Fibroblast of skin of right biceps (primary cell): ENCODE data around the gene IKZF3.

Experiments used
- DNase-seq: peaks from one replicate; pipeline ENCODE4 v3.0.0-alpha.2; 2013

The IKZF3 gene

GRCh38 chr17:39814497-39814896 is 49.6 kb downstream of the IKZF3 start:
- no peak for DNase-seq

GRCh38 chr17:39813631-39814030 is 50.5 kb downstream of the IKZF3 start:
- no peak for DNase-seq

GRCh38 chr17:39812466-39812865 is 51.6 kb downstream of the IKZF3 start:
- DNase-seq, result no peak

- DNase-seq, result no peak
Observed at GRCh38 chr17:39810939-39811728, 53.0 kb downstream of the IKZF3 start.

GRCh38 chr17:39809221-39809620 is 54.9 kb downstream of the IKZF3 start:
- DNase-seq, result no peak

- DNase-seq, result no peak
Observed at GRCh38 chr17:39808409-39808997, 55.6 kb downstream of the IKZF3 start.

GRCh38 chr17:39804839-39805238 is 59.3 kb downstream of the IKZF3 start:
- DNase-seq, result no peak

GRCh38 chr17:39801055-39801454 is 63.1 kb downstream of the IKZF3 start:
- no peak for DNase-seq

- DNase-seq, result no peak
Observed at GRCh38 chr17:39800540-39800939, 63.6 kb downstream of the IKZF3 start.

- DNase-seq, result no peak
Observed at GRCh38 chr17:39799395-39799794, 64.7 kb downstream of the IKZF3 start.

GRCh38 chr17:39794249-39794970 is 69.7 kb downstream of the IKZF3 start:
- no peak for DNase-seq

- no peak for DNase-seq
Observed at GRCh38 chr17:39793301-39793872, 70.7 kb downstream of the IKZF3 start.

- no peak for DNase-seq
Observed at GRCh38 chr17:39792526-39793221, 71.4 kb downstream of the IKZF3 start.

- DNase-seq, result no peak
Observed at GRCh38 chr17:39791111-39791992, 72.8 kb downstream of the IKZF3 start.

- DNase-seq, result no peak
Observed at GRCh38 chr17:39787743-39788484, 76.2 kb downstream of the IKZF3 start.

GRCh38 chr17:39787041-39787440 is 77.1 kb downstream of the IKZF3 start:
- no peak for DNase-seq

- DNase-seq, result no peak
Observed at GRCh38 chr17:39782980-39783379, 81.1 kb downstream of the IKZF3 start.

GRCh38 chr17:39782481-39782880 is 81.6 kb downstream of the IKZF3 start:
- no peak for DNase-seq

- DNase-seq, result no peak
Observed at GRCh38 chr17:39781861-39782213, 82.3 kb downstream of the IKZF3 start.

- DNase-seq, result no peak
Observed at GRCh38 chr17:39781031-39781860, 82.9 kb downstream of the IKZF3 start.
